Retinal pigment epithelial cell (primary cell): Measurements from ENCODE around the gene SNRPB2.

Experiments
- DNase-seq: peaks from one replicate; pipeline ENCODE4 v3.0.0-alpha.2; 2010; ENCODE audit warnings: low read depth
- H3K4me3 ChIP-seq: 2 replicates; pipeline ENCODE4 v1.5.1; 2011; ENCODE audit warnings: mild to moderate bottlenecking, low read length, control low read depth, moderate library complexity
- CTCF ChIP-seq: conservative IDR thresholded peaks from 2 replicates; pipeline ENCODE4 v1.5.1; 2011; ENCODE audit warnings: low read depth, low read length, control low read depth, inconsistent platforms

The SNRPB2 gene

GRCh38 chr20:16694161-16694560 is 35.7 kb upstream of the SNRPB2 start:
- no peak for TF ChIP-seq CTCF
- DNase-seq = no peak
- no peak overlapping the region for H3K4me3 ChIP-seq

GRCh38 chr20:16695628-16696027 is 34.2 kb upstream of the SNRPB2 start:
- no peak for TF ChIP-seq CTCF

GRCh38 chr20:16699293-16699692 is 30.5 kb upstream of the SNRPB2 start:
- H3K4me3 ChIP-seq = no peak overlapping the region
- no peak for DNase-seq
- no peak for TF ChIP-seq CTCF

More at GRCh38 chr20:16695628-16696027, 34.2 kb upstream of the SNRPB2 start:
- no peak for DNase-seq
- H3K4me3 ChIP-seq = no peak overlapping the region

- H3K4me3 ChIP-seq = no peak overlapping the region
- TF ChIP-seq CTCF = no peak
- no peak for DNase-seq
Measured at GRCh38 chr20:16701296-16701695, 28.5 kb upstream of the SNRPB2 start.

GRCh38 chr20:16703570-16703969 is 26.3 kb upstream of the SNRPB2 start:
- H3K4me3 ChIP-seq = no peak overlapping the region
- TF ChIP-seq CTCF = no peak
- no peak for DNase-seq

- H3K4me3 ChIP-seq = no peak overlapping the region
- DNase-seq = no peak
- no peak for TF ChIP-seq CTCF
Measured at GRCh38 chr20:16707674-16708073, 22.2 kb upstream of the SNRPB2 start.

- H3K4me3 ChIP-seq = no peak overlapping the region
- TF ChIP-seq CTCF = no peak
- no peak for DNase-seq
Measured at GRCh38 chr20:16708602-16709001, 21.2 kb upstream of the SNRPB2 start.
